GM10266 (cell line): ENCODE measurements around the gene GRIK3.

Experiments used
- DNase-seq: peaks from one replicate; pipeline ENCODE4 v3.0.0; 2012; ENCODE audit errors: extremely low spot score
- TF ChIP-seq, protein P1 (sequence below): IDR thresholded peaks from 2 replicates; pipeline ENCODE4 v1.5.1; 2012; ENCODE audit warnings: mild to moderate bottlenecking, low read depth; ENCODE audit not compliant: control insufficient read depth, insufficient read depth; ENCODE audit errors: missing control alignments

The GRIK3 gene

DNA sequence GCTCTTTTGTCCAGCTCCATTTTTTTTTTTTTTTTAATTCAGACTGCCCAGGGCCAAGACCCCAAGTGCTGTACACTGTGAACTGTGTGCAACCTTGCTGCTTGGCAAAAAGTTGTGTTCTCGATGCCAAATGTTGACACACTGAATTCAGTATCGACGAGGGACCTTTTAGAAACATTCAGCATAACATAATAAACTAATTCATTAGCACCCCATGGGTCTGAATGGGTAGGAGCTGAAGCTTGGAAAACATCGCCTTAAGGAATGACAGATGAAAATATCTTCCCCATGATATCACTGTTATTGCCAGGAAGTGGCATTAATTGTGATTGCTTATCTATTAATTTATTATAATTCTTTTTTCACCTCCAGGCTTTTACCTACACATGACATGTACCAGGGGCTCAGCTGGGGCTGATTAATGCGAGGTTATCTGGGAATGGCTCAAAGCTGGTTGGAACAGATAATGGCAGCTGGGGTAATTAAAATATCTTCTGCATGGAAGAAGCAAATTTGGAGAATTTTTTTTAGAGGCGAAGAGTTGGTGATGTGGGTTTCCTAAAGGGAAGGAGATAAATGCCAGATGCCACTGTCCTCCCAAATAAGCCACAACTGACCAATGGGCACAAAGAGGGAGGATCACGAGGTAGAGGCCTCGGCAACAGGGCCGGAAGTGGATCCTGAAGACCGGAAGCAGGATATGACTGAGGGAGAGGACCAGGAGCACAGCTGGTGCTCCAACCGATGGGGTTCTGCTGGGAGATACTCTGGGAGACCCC lies 169.3 kb downstream of the GRIK3 start:
- TF ChIP-seq, protein P1, sequence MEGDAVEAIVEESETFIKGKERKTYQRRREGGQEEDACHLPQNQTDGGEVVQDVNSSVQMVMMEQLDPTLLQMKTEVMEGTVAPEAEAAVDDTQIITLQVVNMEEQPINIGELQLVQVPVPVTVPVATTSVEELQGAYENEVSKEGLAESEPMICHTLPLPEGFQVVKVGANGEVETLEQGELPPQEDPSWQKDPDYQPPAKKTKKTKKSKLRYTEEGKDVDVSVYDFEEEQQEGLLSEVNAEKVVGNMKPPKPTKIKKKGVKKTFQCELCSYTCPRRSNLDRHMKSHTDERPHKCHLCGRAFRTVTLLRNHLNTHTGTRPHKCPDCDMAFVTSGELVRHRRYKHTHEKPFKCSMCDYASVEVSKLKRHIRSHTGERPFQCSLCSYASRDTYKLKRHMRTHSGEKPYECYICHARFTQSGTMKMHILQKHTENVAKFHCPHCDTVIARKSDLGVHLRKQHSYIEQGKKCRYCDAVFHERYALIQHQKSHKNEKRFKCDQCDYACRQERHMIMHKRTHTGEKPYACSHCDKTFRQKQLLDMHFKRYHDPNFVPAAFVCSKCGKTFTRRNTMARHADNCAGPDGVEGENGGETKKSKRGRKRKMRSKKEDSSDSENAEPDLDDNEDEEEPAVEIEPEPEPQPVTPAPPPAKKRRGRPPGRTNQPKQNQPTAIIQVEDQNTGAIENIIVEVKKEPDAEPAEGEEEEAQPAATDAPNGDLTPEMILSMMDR, result no peak
- DNase-seq, result no peak

DNA sequence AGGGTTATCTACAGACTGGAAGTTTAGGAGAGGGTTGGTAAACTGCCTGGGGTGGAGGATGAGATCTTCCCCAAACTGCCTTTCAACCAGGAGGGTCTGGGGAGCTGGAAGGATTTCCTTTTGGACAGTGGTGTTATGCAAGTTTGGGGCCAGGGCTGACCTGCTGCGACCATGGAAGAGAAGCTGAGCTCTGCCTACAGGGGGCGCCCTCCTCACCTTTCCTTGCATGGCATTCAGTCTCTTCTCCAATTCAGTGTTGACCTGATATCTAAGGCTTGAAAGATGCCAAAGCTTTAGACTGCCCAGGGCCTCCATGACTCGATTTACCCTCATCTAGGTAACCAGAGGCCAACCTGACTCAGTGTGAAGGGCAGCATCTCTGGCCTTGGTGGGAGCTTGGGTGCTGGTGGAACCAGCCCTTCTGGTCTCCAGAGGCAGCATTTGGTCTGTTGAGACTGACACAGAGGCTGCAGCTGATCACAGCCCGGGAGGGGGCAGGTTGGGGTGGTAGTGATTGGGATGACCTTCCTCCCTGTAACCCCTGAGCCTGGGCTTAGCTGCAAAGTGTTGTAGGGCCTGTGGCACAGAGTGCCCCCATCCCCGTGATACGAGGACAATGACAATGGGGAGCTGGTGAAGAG lies 170.0 kb downstream of the GRIK3 start:
- TF ChIP-seq, protein P1, result peak; percentile 58
- DNase-seq, result peak; percentile 51

DNA sequence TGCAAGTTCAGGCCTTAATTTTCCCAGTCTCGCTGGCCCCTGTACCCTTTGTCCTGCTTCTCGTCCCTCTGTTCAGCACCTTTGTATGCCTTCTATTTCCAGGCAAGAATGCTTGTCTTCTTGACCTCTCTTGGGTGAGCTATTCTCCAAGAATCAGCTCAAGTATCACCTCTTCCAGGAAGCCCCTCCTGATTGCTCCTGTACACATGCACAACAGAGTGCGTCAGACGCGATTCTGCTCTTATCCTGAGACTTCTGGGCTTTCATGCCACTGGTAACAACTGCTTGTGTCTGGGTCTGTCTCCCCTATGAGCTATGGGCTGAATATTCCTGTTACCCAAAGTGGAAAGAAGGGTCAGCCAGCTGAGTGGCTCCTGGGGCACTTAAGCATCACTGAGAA lies 170.8 kb downstream of the GRIK3 start:
- DNase-seq, result no peak
- TF ChIP-seq, protein P1, result no peak

DNA sequence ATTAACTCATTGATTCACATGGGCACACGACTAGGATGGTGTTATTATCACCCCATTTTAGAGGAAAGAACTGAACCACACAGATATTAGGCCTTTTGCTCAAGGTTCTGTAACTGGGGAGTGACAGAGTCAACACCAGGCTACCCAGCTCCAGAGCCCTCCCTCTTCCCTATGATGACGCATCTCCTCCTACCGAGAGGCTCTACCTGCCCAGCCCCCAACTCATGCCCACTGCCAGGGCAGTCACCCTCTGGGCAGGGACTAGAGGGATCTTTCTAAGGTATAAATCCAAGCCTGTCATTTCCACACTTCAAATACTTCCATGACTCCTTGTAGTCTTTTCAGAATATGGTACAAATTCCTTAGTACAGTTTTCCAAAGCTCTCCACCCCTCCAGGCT lies 171.3 kb downstream of the GRIK3 start:
- DNase-seq, result no peak
- TF ChIP-seq, protein P1, result no peak

DNA sequence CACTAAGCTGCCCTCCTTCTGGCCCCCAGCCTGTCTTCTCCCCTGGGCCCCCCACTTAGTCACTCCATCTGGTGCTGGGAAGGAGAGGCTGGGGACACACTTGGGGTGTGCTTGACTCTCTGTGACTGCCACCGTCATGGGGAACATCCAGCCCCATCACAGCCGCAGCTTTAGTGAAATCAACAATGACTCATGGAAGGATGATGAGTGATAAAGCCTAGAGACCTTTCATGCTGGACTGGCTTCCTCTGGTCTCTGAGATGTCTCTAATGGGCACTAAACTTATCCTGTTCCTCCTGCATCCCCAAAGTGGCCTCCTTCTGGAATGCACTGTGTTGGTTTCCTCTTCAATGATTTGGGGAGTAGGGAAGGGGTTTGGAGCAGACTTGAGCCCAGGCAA lies 172.9 kb downstream of the GRIK3 start:
- TF ChIP-seq, protein P1, result no peak
- DNase-seq, result no peak

DNA sequence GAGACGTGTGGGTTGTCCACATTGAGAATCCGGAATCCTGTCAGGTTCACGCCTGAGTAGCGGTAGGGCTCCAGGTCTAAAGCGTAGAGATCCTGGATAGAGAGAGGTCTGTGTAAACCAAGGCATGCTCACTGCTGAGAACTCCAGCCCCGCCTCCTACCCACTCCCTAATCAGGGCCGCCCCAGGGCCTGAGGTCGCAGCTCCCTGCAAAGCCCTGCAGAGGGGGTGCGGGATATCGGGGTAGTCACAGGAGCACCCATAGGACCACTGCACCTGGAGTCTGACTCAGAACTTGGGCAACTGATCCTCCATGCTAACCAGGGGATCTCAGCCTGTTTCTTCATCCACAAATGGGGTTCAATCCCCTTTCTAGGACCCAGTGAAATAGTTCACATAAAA lies 174.4 kb downstream of the GRIK3 start:
- DNase-seq, result no peak
- TF ChIP-seq, protein P1, result no peak

DNA sequence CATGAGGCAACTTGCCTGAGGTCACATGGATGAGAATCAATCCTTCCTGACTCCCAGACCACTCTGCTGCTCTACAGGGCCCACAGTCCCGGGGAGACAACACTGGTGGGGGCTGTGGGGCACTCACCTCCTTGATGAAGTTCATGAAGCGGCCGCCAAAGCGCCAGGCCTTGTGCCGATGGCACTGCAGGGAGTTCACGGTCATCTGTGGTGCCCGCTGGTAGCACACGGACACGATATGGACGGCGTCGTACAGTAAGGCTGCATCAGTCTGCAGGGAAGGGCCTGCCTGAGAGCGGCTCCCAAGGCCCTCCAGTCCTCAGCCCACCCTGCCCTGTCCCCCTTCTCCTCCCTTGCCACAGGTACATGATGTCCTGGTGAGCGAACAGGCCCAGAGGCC lies 175.3 kb downstream of the GRIK3 start:
- DNase-seq, result no peak
- TF ChIP-seq, protein P1, result no peak
